Ramos (cell line): Measurements from ENCODE around the gene DENND2D.

ENCODE experiments used
- in situ Hi-C: fragments of 300-500 bp; cut with MboI; formaldehyde crosslinking; loops from one replicate; pipeline ENCODE4 v1.14.3; 2022; ENCODE audit warnings: low sequenced_read_pairs; ENCODE audit not compliant: unreplicated experiment

Gene DENND2D

GRCh38 chr1:111199881-111200801 lies at the start of gene DENND2D:
Gene DENND2D (minus strand): TSS chr1:111200646. CDS start chr1:111200459, 187 bp downstream.
- in situ Hi-C loops = loop anchor here (25.0 kb wide), 1 partner anchor 412 kb away; the partner anchor contains the start of gene RAP1A

- in situ Hi-C loops = no loop called here
These were observed 49.5 kb upstream of the DENND2D start for GRCh38 chr1:111249960-111250359.

GRCh38 chr1:111247125-111247838 lies 46.8 kb upstream of the DENND2D start:
- in situ Hi-C loops = no loop called here

GRCh38 chr1:111242805-111243523 lies 42.5 kb upstream of the DENND2D start:
- in situ Hi-C loops = no loop called here

- in situ Hi-C loops = no loop called here
These were observed 41.4 kb upstream of the DENND2D start for GRCh38 chr1:111241797-111242196.

- in situ Hi-C loops = no loop called here
These were observed 37.8 kb upstream of the DENND2D start for GRCh38 chr1:111238056-111238795.

- in situ Hi-C loops = no loop called here
These were observed 36.4 kb upstream of the DENND2D start for GRCh38 chr1:111236806-111237205.

- in situ Hi-C loops = no loop called here
These were observed 35.9 kb upstream of the DENND2D start for GRCh38 chr1:111236379-111236778.

GRCh38 chr1:111234866-111235265 lies 34.4 kb upstream of the DENND2D start:
- in situ Hi-C loops = no loop called here

- in situ Hi-C loops = no loop called here
These were observed 33.8 kb upstream of the DENND2D start for GRCh38 chr1:111234258-111234657.

GRCh38 chr1:111232134-111232533 lies 31.7 kb upstream of the DENND2D start:
- in situ Hi-C loops = no loop called here

- in situ Hi-C loops = loop anchor here (10.0 kb wide), 3 partner anchors 194 to 526 kb away; partner anchors contain the start of genes ATP5PB, DDX20 and WDR77
These were observed 28.3 kb upstream of the DENND2D start for GRCh38 chr1:111228748-111229126.

- in situ Hi-C loops = loop anchor here (10.0 kb wide), 3 partner anchors 193 to 527 kb away; partner anchors contain the start of genes ATP5PB, DDX20 and WDR77
These were observed 27.7 kb upstream of the DENND2D start for GRCh38 chr1:111227851-111228747.

GRCh38 chr1:111227434-111227833 lies 27.0 kb upstream of the DENND2D start, which contains the start of gene CHI3L2:
Gene CHI3L2 (plus strand): TSS chr1:111227713. CDS start chr1:111227730, 17 bp downstream.
- in situ Hi-C loops = loop anchor here (10.0 kb wide), 3 partner anchors 193 to 527 kb away; partner anchors contain the start of genes ATP5PB, DDX20 and WDR77

GRCh38 chr1:111225717-111226400 lies 25.4 kb upstream of the DENND2D start:
- in situ Hi-C loops = loop anchor here (10.0 kb wide), 3 partner anchors 191 to 529 kb away; partner anchors contain the start of genes ATP5PB, DDX20 and WDR77

- in situ Hi-C loops = loop anchor here (10.0 kb wide), 3 partner anchors 190 to 530 kb away; partner anchors contain the start of genes ATP5PB, DDX20 and WDR77
These were observed 24.6 kb upstream of the DENND2D start for GRCh38 chr1:111225091-111225490.

- in situ Hi-C loops = loop anchor here (5.0 to 25.0 kb wide), 5 partner anchors 169 to 532 kb away; partner anchors contain the start of genes ATP5PB, DDX20, RAP1A and WDR77
These were observed 22.8 kb upstream of the DENND2D start for GRCh38 chr1:111223126-111223685.
